Measurements from ENCODE around the gene DDR1.

Gene DDR1

GRCh38 chr6:30882204-30882758, 2.0 kb upstream of the DDR1 start:
- Histone ChIP-seq H3K4me1 (ENCODE audit: control insufficient read depth, insufficient read depth, low read length, unreplicated experiment) (peaks cover 25% of the 10 kb centered on the region), H3K4me3 (ENCODE audit: low read depth, low read length) (no peak overlapping the region), H3K36me3 (ENCODE audit: insufficient read depth, low read length) (no peaks in the 10 kb centered on the region), H2AFZ (ENCODE audit: low read length, unreplicated experiment) (no peak overlapping the region), H3K79me2 (ENCODE audit: control insufficient read depth, insufficient read depth, low read length, unreplicated experiment) (peaks cover 7% of the 10 kb centered on the region), H3K27ac (ENCODE audit: low read depth, low read length) (no peak overlapping the region), H3K27me3 (ENCODE audit: insufficient read depth, low read length) (no peaks in the 10 kb centered on the region)

- peaks cover 7% of the 10 kb centered on the region for H3K79me2 ChIP-seq (ENCODE audit: control insufficient read depth, insufficient read depth, low read length, unreplicated experiment)
- H3K36me3 ChIP-seq (ENCODE audit: insufficient read depth, low read length) = no peaks in the 10 kb centered on the region
- no peaks in the 10 kb centered on the region for H3K27me3 ChIP-seq (ENCODE audit: insufficient read depth, low read length)
- H3K27ac ChIP-seq (ENCODE audit: low read depth, low read length) = no peak overlapping the region
- H3K4me1 ChIP-seq (ENCODE audit: control insufficient read depth, insufficient read depth, low read length, unreplicated experiment) = peaks cover 28% of the 10 kb centered on the region
- no peak overlapping the region for H2AFZ ChIP-seq (ENCODE audit: low read length, unreplicated experiment)
- H3K4me3 ChIP-seq (ENCODE audit: low read depth, low read length) = no peak overlapping the region
Observed at GRCh38 chr6:30882759-30883684, 1.3 kb upstream of the DDR1 start.

- H2AFZ ChIP-seq (ENCODE audit: low read length, unreplicated experiment) = peak overlapping the region; percentile 95
- no peaks in the 10 kb centered on the region for H3K36me3 ChIP-seq (ENCODE audit: insufficient read depth, low read length)
- H3K27me3 ChIP-seq (ENCODE audit: insufficient read depth, low read length) = no peaks in the 10 kb centered on the region
- H3K4me3 ChIP-seq (ENCODE audit: low read depth, low read length) = peak overlapping the region; percentile 78
- H3K4me1 ChIP-seq (ENCODE audit: control insufficient read depth, insufficient read depth, low read length, unreplicated experiment) = peaks cover 34% of the 10 kb centered on the region
- peaks cover 7% of the 10 kb centered on the region for H3K79me2 ChIP-seq (ENCODE audit: control insufficient read depth, insufficient read depth, low read length, unreplicated experiment)
- H3K27ac ChIP-seq (ENCODE audit: low read depth, low read length) = no peak overlapping the region
Observed at GRCh38 chr6:30884521-30885480, 482 bp downstream of the DDR1 start.

- peak overlapping the region; percentile 78 for H3K4me3 ChIP-seq (ENCODE audit: low read depth, low read length)
- no peaks in the 10 kb centered on the region for H3K36me3 ChIP-seq (ENCODE audit: insufficient read depth, low read length)
- no peak overlapping the region for H2AFZ ChIP-seq (ENCODE audit: low read length, unreplicated experiment)
- no peaks in the 10 kb centered on the region for H3K27me3 ChIP-seq (ENCODE audit: insufficient read depth, low read length)
- no peak overlapping the region for H3K27ac ChIP-seq (ENCODE audit: low read depth, low read length)
- H3K79me2 ChIP-seq (ENCODE audit: control insufficient read depth, insufficient read depth, low read length, unreplicated experiment) = peaks cover 7% of the 10 kb centered on the region
- H3K4me1 ChIP-seq (ENCODE audit: control insufficient read depth, insufficient read depth, low read length, unreplicated experiment) = peaks cover 34% of the 10 kb centered on the region
Observed at GRCh38 chr6:30885481-30885998, 1.2 kb downstream of the DDR1 start.

- peak overlapping the region; percentile 78 for H3K4me3 ChIP-seq (ENCODE audit: low read depth, low read length)
- no peaks in the 10 kb centered on the region for H3K27me3 ChIP-seq (ENCODE audit: insufficient read depth, low read length)
- no peak overlapping the region for H3K27ac ChIP-seq (ENCODE audit: low read depth, low read length)
- no peaks in the 10 kb centered on the region for H3K36me3 ChIP-seq (ENCODE audit: insufficient read depth, low read length)
- no peak overlapping the region for H2AFZ ChIP-seq (ENCODE audit: low read length, unreplicated experiment)
- peaks cover 34% of the 10 kb centered on the region for H3K4me1 ChIP-seq (ENCODE audit: control insufficient read depth, insufficient read depth, low read length, unreplicated experiment)
- H3K79me2 ChIP-seq (ENCODE audit: control insufficient read depth, insufficient read depth, low read length, unreplicated experiment) = peaks cover 7% of the 10 kb centered on the region
Observed at GRCh38 chr6:30885999-30886896, 1.9 kb downstream of the DDR1 start.

- H3K27me3 ChIP-seq (ENCODE audit: insufficient read depth, low read length) = no peaks in the 10 kb centered on the region
- H3K79me2 ChIP-seq (ENCODE audit: control insufficient read depth, insufficient read depth, low read length, unreplicated experiment) = peaks cover 7% of the 10 kb centered on the region
- no peak overlapping the region for H2AFZ ChIP-seq (ENCODE audit: low read length, unreplicated experiment)
- peaks cover 34% of the 10 kb centered on the region for H3K4me1 ChIP-seq (ENCODE audit: control insufficient read depth, insufficient read depth, low read length, unreplicated experiment)
- H3K36me3 ChIP-seq (ENCODE audit: insufficient read depth, low read length) = no peaks in the 10 kb centered on the region
- no peak overlapping the region for H3K4me3 ChIP-seq (ENCODE audit: low read depth, low read length)
- H3K27ac ChIP-seq (ENCODE audit: low read depth, low read length) = no peak overlapping the region
Observed at GRCh38 chr6:30886897-30887255, 2.6 kb downstream of the DDR1 start.

GRCh38 chr6:30887901-30888815, 3.8 kb downstream of the DDR1 start:
- Histone ChIP-seq H3K79me2 (ENCODE audit: control insufficient read depth, insufficient read depth, low read length, unreplicated experiment) (peaks cover 7% of the 10 kb centered on the region), H3K27ac (ENCODE audit: low read depth, low read length) (peak overlapping the region; percentile 52)

GRCh38 chr6:30888816-30889495, 4.6 kb downstream of the DDR1 start:
- Histone ChIP-seq H2AFZ (ENCODE audit: low read length, unreplicated experiment) (no peak overlapping the region), H3K79me2 (ENCODE audit: control insufficient read depth, insufficient read depth, low read length, unreplicated experiment) (peaks cover 7% of the 10 kb centered on the region), H3K4me1 (ENCODE audit: control insufficient read depth, insufficient read depth, low read length, unreplicated experiment) (peaks cover 34% of the 10 kb centered on the region), H3K36me3 (ENCODE audit: insufficient read depth, low read length) (no peaks in the 10 kb centered on the region), H3K27ac (ENCODE audit: low read depth, low read length) (no peak overlapping the region), H3K27me3 (ENCODE audit: insufficient read depth, low read length) (no peaks in the 10 kb centered on the region), H3K4me3 (ENCODE audit: low read depth, low read length) (no peak overlapping the region)

More at GRCh38 chr6:30887901-30888815, 3.8 kb downstream of the DDR1 start:
- Histone ChIP-seq H3K27me3 (ENCODE audit: insufficient read depth, low read length) (no peaks in the 10 kb centered on the region), H2AFZ (ENCODE audit: low read length, unreplicated experiment) (no peak overlapping the region), H3K4me3 (ENCODE audit: low read depth, low read length) (no peak overlapping the region), H3K36me3 (ENCODE audit: insufficient read depth, low read length) (no peaks in the 10 kb centered on the region), H3K4me1 (ENCODE audit: control insufficient read depth, insufficient read depth, low read length, unreplicated experiment) (peaks cover 34% of the 10 kb centered on the region)

- H2AFZ ChIP-seq (ENCODE audit: low read length, unreplicated experiment) = no peak overlapping the region
- H3K4me1 ChIP-seq (ENCODE audit: control insufficient read depth, insufficient read depth, low read length, unreplicated experiment) = peaks cover 34% of the 10 kb centered on the region
- no peaks in the 10 kb centered on the region for H3K36me3 ChIP-seq (ENCODE audit: insufficient read depth, low read length)
- H3K4me3 ChIP-seq (ENCODE audit: low read depth, low read length) = no peak overlapping the region
- no peaks in the 10 kb centered on the region for H3K27me3 ChIP-seq (ENCODE audit: insufficient read depth, low read length)
- peaks cover 7% of the 10 kb centered on the region for H3K79me2 ChIP-seq (ENCODE audit: control insufficient read depth, insufficient read depth, low read length, unreplicated experiment)
- no peak overlapping the region for H3K27ac ChIP-seq (ENCODE audit: low read depth, low read length)
Observed at GRCh38 chr6:30889496-30889885, 5.2 kb downstream of the DDR1 start.
